HG03064 (cell line): Measurements from ENCODE around the gene LGALS12.
"Not testable (repeated sequence)": the region's sequence is repeated elsewhere in the genome, so short reads cannot be mapped to it uniquely, and the experiment has no call there.

Experiments
- ATAC-seq: cut with Tn5 transposase; IDR thresholded peaks from one replicate; pipeline ENCODE4 v1.9.1; 2021; ENCODE audit warnings: low read depth; ENCODE audit not compliant: unreplicated experiment

The LGALS12 gene

GRCh38 chr11:63504054-63504453, 1.8 kb upstream of the LGALS12 start:
- ATAC-seq = no peak

- no peak for ATAC-seq
These were observed 824 bp upstream of the LGALS12 start for GRCh38 chr11:63504933-63505586.

DNA sequence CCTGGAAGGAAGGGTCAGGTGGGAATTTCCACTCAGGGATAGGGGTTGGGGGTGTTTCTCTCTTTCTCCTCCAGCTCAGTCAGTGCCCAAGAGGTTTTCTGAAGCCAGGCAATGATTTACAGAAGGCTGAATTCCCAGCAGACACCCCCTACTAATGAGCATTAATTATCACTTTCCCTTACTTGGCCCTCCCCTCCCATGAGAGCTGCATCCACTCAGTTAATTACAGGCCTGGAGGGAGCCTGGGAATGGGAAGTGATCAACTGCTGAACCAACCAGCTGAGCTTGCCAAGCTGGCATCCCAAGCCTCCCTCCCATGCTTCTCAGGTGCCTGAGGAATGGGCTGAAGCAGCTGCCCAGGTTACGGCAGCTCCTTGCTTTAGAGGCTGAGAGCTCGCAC, 992 bp downstream of the LGALS12 start:
- no peak for ATAC-seq

GRCh38 chr11:63507511-63507910, 1.6 kb downstream of the LGALS12 start:
- ATAC-seq = no peak

- no peak for ATAC-seq
These were observed 2.1 kb downstream of the LGALS12 start for GRCh38 chr11:63508009-63508408.

DNA sequence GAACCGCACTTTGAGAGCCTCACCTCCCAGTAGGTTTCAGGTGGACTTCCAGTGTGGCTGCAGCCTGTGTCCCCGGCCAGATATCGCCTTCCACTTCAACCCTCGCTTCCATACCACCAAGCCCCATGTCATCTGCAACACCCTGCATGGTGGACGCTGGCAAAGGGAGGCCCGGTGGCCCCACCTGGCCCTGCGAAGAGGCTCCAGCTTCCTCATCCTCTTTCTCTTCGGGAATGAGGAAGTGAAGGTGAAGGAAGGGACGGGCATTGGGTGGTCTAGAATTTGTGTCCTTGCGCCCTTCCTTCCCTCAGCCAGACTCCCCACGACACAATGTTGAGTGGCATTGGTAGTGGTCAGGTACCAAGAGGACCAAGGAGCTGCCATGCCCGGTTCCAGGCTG, 2.9 kb downstream of the LGALS12 start:
- ATAC-seq = no peak

- no peak for ATAC-seq
These were observed 4.6 kb downstream of the LGALS12 start for GRCh38 chr11:63510360-63511047.

DNA sequence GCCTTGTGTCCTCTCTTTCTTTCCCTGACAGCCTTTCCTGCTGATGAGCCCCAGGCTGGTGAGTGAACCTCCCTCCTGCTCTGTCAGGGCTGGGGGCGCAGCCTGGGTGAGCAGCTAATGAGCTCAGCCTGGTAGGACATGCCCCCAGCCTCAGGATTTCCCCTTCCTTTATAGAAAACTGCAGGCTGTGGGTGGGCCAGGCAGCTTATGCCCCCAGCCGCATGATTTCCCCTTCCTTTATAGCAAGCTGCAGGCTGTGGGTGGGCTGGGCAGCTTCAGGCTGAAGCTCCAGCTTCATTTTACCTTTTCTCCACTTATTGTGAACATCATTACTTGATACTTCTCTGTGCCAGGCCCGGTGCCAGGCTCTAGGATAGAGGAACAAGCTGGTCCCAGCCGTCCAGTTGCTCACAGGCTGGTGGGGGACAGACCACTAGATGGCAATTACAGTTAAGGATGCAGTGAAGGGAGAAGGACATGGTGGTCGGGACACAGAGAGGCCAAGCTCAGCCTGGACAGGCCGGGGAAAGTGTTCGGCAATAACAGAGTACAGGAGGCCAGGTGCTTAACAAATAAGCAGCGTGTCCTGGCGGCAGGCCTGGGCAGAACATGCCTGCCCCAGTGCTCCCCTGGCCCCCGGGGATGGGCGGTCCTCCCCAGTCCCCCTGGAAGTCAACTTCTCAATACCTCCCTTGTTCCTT, 5.3 kb downstream of the LGALS12 start:
- no peak for ATAC-seq

- ATAC-seq = no peak
These were observed 6.9 kb downstream of the LGALS12 start for GRCh38 chr11:63512816-63513215.

DNA sequence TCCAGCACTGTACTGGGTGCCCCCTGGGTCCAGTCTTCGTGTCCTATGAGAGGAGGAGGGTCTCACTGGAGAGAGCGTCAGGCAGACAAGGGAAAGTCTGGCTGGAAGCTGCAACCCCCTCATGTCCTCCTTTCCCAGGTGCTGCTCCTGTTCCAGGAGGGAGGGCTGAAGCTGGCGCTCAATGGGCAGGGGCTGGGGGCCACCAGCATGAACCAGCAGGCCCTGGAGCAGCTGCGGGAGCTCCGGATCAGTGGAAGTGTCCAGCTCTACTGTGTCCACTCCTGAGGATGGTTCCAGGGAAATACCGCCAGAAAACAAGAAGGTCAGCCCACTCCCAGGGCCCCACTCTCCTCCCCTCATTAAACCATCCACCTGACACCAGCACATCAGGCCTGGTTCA, 10.2 kb downstream of the LGALS12 start:
- ATAC-seq = no peak

DNA sequence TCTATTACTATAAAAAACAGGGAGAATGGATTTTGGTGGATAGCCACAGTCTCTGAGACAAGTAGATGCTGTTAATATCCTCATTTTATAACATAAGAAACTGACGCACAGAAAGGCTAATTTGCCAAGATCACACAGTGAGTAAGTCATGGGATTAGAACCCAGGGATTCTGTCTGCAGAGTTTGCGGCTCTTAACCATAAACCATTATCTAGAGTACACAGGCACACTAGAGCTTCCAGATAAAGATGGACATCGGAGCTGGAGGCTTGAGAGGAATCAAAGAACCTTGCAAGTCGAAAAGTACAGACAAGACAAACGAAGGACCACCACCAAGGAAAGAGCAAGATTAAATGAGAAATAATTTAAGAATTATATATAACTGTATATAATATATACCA, 11.3 kb downstream of the LGALS12 start:
- no peak for ATAC-seq

DNA sequence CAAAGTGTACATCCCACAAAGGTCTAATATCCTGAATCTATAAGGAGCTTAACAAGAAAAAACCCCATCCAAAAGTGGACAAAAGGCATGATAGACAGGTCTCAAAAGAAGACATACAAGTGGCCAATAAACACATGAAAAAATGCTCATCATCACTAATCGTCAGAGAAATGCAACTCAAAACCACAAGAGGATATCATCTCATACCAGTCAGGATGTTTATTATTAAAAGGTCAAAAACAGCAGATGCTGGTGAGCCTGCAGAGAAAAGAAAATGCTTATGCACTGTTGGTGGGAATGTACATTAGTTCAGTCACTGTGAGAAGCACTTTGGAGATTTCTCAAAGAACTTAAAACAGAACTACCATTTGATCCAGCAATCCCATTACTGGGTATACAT, 12.7 kb downstream of the LGALS12 start:
- ATAC-seq = no peak

DNA sequence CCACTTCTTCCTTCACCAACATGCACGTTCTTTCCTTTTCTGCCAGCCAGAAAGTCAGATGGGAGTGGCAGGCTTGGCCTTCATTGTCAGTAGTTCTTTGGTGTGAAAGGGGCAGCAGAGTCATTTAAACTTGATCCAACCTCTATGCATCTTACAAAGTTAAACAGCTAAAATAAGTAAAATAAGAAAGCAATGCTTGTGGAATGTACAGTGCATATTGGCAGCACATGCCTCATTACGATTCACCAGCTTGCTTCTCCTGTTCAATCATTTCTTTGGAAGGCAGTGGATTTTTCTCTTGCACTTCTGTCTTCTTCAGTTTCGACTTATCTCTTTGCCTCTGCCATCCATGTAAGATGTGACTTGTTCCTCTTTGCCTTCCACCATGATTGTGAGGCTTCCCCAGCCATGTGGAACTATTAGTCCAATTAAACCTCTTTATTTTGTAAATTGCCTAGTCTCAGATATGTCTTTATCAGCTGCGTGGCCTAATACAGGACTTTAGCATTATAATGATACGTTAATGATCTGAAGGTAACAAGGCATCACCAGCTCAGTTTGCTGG, 14.8 kb downstream of the LGALS12 start:
- ATAC-seq = no peak

GRCh38 chr11:63521896-63522295, 16.0 kb downstream of the LGALS12 start:
- ATAC-seq = no peak

- no peak for ATAC-seq
These were observed 17.3 kb downstream of the LGALS12 start for GRCh38 chr11:63523151-63523550.

- no peak for ATAC-seq
These were observed 21.8 kb downstream of the LGALS12 start for GRCh38 chr11:63527667-63528066.

DNA sequence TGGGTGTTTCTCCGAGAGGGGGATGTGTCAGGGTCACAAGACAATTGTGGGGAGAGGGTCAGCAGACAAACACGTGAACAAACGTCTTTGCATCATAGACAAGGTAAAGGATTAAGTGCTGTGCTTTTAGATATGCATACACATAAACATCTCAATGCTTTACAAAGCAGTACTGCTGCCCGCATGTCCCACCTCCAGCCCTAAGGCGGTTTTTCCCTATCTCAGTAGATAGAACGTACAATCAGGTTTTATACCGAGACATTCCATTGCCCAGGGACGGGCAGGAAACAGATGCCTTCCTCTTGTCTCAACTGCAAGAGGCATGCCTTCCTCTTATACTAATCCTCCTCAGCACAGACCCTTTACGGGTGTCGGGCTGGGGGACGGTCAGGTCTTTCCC, 22.3 kb downstream of the LGALS12 start:
- ATAC-seq = not testable (repeated sequence)

- ATAC-seq = not testable (repeated sequence)
These were observed 22.9 kb downstream of the LGALS12 start for GRCh38 chr11:63528729-63529278.

DNA sequence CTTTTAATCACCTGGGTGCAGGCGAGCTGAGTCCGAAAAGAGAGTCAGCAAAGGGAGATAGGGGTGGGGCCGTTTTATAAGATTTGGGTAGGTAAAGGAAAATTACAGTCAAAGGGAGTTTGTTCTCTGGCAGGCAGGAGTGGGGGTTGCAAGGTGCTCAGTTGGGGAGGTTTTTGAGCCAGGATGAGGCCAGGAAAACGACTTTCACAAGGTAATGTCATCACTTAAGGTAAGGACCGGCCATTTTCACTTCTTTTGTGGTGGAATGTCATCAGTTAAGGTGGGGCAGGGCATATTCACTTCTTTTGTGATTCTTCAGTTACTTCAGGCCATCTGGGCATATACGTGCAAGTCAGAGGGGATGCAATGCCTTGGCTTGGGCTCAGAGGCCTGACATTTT, 23.5 kb downstream of the LGALS12 start:
- not testable (repeated sequence) for ATAC-seq

- no peak for ATAC-seq
These were observed 24.1 kb downstream of the LGALS12 start for GRCh38 chr11:63530021-63530420.
